22Rv1 (cell line): ENCODE measurements around the gene ENKD1.
A peak's percentile ranks its signal among the peaks of the same experiment; 100 is the strongest.

Source experiments
- H3K27ac ChIP-seq: fragments of 450-650 bp; 2 replicates; pipeline ENCODE4 v1.5.1; 2017
- CTCF ChIP-seq: fragments of 450-650 bp; IDR thresholded peaks from 2 replicates; pipeline ENCODE4 v1.5.1; 2017; ENCODE audit warnings: mild to moderate bottlenecking
- ZFX ChIP-seq: fragments of 450-650 bp; IDR thresholded peaks from 2 replicates; pipeline ENCODE4 v1.6.1; 2017; ENCODE audit warnings: antibody characterized with exemption, borderline replicate concordance

ENKD1 gene

GRCh38 chr16:67637625-67638024 is 28.9 kb downstream of the ENKD1 start:
- TF ChIP-seq ZFX (no peak), CTCF (no peak)

GRCh38 chr16:67636713-67637112 is 29.8 kb downstream of the ENKD1 start:
- TF ChIP-seq ZFX (no peak), CTCF (no peak)
- H3K27ac ChIP-seq, result no peak overlapping the region

More at GRCh38 chr16:67637625-67638024, 28.9 kb downstream of the ENKD1 start:
- H3K27ac ChIP-seq, result no peak overlapping the region

- TF ChIP-seq CTCF (no peak), ZFX (no peak)
- H3K27ac ChIP-seq, result no peak overlapping the region
These were observed 34.0 kb downstream of the ENKD1 start for GRCh38 chr16:67632415-67633172.

- no peak overlapping the region for H3K27ac ChIP-seq
- TF ChIP-seq ZFX, result no peak
- no peak for TF ChIP-seq CTCF
These were observed 38.3 kb downstream of the ENKD1 start for GRCh38 chr16:67628216-67628615.

GRCh38 chr16:67613808-67614207 is 52.7 kb downstream of the ENKD1 start:
- TF ChIP-seq ZFX, result no peak
- peak; percentile 45 for TF ChIP-seq CTCF
- no peak overlapping the region for H3K27ac ChIP-seq
